RWPE1 (cell line): Measurements from ENCODE around the gene RHPN2.

Experiments used
- CTCF ChIA-PET: fragments of 350-600 bp; sonication (Branson Sonifier 250); formaldehyde crosslinking; extraction: SDS; loops from one replicate; lab custom pipeline; 2021; lab: Yijun Ruan, JAX
- POLR2A ChIA-PET: fragments of 400-600 bp; formaldehyde crosslinking; extraction: SDS; loops from one replicate; lab custom pipeline; 2020; ENCODE audit warnings: antibody characterized with exemption; ENCODE audit not compliant: low non-redundant PET; lab: Yijun Ruan, JAX
- DNase-seq: peaks from one replicate; pipeline ENCODE4 v3.0.0; 2012; ENCODE audit warnings: low spot score
- H3K27ac ChIP-seq: fragments of 450-650 bp; 2 replicates; pipeline ENCODE4 v1.5.1; 2017
- CTCF ChIP-seq: fragments of 450-650 bp; conservative IDR thresholded peaks from 2 replicates; pipeline ENCODE4 v1.5.1; 2017; ENCODE audit warnings: low read depth, mild to moderate bottlenecking

The RHPN2 gene

GRCh38 chr19:33089010-33089409 lies 24.3 kb upstream of the RHPN2 start:
- DNase-seq, result no peak
- POLR2A ChIA-PET, result no interaction called here
- H3K27ac ChIP-seq, result no peak overlapping the region
- CTCF ChIA-PET, result no interaction called here
- TF ChIP-seq CTCF, result no peak

GRCh38 chr19:33086955-33087354 lies 22.3 kb upstream of the RHPN2 start:
- H3K27ac ChIP-seq, result no peak overlapping the region
- TF ChIP-seq CTCF, result no peak
- no peak for DNase-seq
- POLR2A ChIA-PET, result no interaction called here
- CTCF ChIA-PET, result interaction anchor here (0.6 kb wide), 1 partner anchor 19 kb away, joined by 3 read pairs; no protein-coding TSS in a partner anchor

GRCh38 chr19:33085570-33086128 lies 21.0 kb upstream of the RHPN2 start:
- CTCF ChIA-PET, result interaction anchor here (0.6 kb wide), 1 partner anchor 748 kb away, joined by 3 read pairs; no protein-coding TSS in a partner anchor
- no peak for DNase-seq
- H3K27ac ChIP-seq, result no peak overlapping the region
- TF ChIP-seq CTCF, result no peak
- POLR2A ChIA-PET, result interaction anchor here (0.5 to 0.6 kb wide), 2 partner anchors 112 to 259 kb away, joined by 4 read pairs; no protein-coding TSS in a partner anchor

- CTCF ChIA-PET, result no interaction called here
- H3K27ac ChIP-seq, result peak within 1 kb of the TSS; percentile 80
- TF ChIP-seq CTCF, result no peak
- POLR2A ChIA-PET, result no interaction called here
- peak; percentile 86 for DNase-seq
Observed at GRCh38 chr19:33080761-33081681, 16.3 kb upstream of the RHPN2 start, which contains the start of gene GPATCH1. Gene GPATCH1, plus strand, starts transcription at chr19:33081181. Its CDS starts 13 bp downstream, at chr19:33081194.

- POLR2A ChIA-PET, result no interaction called here
- CTCF ChIA-PET, result no interaction called here
- no peak overlapping the region for H3K27ac ChIP-seq
Observed at GRCh38 chr19:33075519-33075918, 10.8 kb upstream of the RHPN2 start.

More at GRCh38 chr19:33075519-33075918, 10.8 kb upstream of the RHPN2 start:
- no peak for TF ChIP-seq CTCF
- DNase-seq, result no peak
